Measurements from ENCODE around the gene FBL.

Gene FBL

DNA sequence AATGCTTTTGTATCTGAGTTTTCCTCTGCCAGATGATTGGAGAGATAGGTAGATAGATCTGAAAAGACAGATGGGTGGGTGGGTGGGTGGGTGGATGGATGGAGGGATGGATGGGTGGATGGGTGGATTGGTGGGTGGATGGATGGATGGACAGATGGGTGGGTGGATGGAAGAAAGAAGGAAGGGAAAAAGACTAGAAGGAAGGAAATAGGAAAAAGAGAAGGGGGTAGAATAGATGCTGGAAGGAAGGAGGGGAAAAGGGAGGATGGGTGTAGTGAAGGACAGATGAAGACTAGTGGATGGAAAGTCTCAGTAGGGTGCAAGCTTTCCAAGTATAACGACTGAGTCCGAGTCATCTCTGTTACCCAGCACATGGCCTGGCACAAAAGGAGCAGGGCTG is 19.0 kb upstream of the FBL start:
- no peak for DNase-seq (ENCODE audit: low read depth)
- in situ Hi-C loops (cut with HindIII; ENCODE audit: low sequenced_read_pairs): no loop called here
- TF ChIP-seq, protein P1, sequence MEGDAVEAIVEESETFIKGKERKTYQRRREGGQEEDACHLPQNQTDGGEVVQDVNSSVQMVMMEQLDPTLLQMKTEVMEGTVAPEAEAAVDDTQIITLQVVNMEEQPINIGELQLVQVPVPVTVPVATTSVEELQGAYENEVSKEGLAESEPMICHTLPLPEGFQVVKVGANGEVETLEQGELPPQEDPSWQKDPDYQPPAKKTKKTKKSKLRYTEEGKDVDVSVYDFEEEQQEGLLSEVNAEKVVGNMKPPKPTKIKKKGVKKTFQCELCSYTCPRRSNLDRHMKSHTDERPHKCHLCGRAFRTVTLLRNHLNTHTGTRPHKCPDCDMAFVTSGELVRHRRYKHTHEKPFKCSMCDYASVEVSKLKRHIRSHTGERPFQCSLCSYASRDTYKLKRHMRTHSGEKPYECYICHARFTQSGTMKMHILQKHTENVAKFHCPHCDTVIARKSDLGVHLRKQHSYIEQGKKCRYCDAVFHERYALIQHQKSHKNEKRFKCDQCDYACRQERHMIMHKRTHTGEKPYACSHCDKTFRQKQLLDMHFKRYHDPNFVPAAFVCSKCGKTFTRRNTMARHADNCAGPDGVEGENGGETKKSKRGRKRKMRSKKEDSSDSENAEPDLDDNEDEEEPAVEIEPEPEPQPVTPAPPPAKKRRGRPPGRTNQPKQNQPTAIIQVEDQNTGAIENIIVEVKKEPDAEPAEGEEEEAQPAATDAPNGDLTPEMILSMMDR (IDR thresholded peaks at IDR 0.05; ENCODE audit: low read depth, low read length, missing control alignments): no peak
- no peak overlapping the region for H3K4me3 ChIP-seq (ENCODE audit: low read depth, low read length)

DNA sequence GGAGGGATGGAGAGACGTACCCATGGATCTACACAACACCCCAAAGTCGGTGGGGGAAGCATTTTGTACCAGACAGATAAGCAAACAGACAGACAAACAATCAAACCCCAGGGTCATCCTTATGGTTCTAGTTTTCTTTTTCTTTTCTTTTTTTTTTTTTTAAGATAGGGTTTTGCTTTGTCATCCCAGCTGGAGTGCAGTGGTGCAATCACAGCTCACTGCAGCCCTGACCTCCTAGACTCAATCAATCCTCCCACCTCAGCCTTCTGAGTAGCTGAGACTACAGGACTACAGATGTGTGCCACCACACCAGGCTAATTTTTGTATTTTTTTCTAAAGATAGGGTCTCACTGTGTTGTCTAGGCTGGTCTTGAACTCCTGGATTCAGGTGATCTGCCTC is 17.9 kb upstream of the FBL start:
- H3K4me3 ChIP-seq (ENCODE audit: low read depth, low read length): no peak overlapping the region
- in situ Hi-C loops (cut with HindIII; ENCODE audit: low sequenced_read_pairs): no loop called here
- TF ChIP-seq, protein P1 (IDR thresholded peaks at IDR 0.05; ENCODE audit: low read depth, low read length, missing control alignments): no peak
- no peak for DNase-seq (ENCODE audit: low read depth)

DNA sequence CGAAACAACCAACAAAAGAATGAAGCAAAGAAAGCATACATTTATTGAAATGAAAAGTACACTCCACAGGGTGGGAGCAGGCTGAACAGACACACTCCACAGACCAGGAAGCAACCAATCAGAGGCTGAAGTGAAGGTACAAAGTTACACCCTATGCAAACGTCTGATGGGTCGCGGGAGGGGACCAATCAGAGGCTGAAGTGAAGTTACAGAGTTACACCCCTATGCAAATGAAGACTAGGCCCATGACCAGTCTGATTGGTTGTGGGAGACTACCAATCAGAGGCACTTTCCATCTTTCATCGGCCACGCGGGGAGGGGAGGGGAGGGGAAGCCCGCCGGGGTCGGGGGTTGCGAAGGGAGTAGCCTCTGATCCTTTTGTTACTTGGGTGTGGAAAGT is 12.4 kb upstream of the FBL start:
- no peak for DNase-seq (ENCODE audit: low read depth)
- TF ChIP-seq, protein P1 (IDR thresholded peaks at IDR 0.05; ENCODE audit: low read depth, low read length, missing control alignments): no peak
- no peak overlapping the region for H3K4me3 ChIP-seq (ENCODE audit: low read depth, low read length)
- in situ Hi-C loops (cut with HindIII; ENCODE audit: low sequenced_read_pairs): no loop called here

DNA sequence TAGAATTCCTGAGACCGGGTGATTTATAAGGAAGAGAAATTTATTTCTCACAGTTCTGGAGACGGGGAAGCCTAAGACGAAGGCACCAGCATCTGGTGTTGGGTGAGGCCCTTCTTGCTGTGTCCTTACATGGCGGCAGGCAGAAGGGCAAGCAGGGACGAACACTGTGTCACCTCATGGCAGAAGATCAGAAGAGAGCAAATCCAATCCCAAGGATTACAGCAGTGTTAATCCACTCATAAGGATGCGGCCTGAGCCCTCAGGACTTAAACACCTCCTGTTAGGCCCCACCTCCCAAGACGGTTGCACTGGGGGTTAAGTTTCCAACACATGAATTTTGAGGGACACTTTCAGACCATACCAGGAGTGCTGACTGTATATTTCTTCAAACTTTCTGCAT is 6.7 kb upstream of the FBL start:
- DNase-seq (ENCODE audit: low read depth): no peak
- in situ Hi-C loops (cut with HindIII; ENCODE audit: low sequenced_read_pairs): no loop called here
- TF ChIP-seq, protein P1 (IDR thresholded peaks at IDR 0.05; ENCODE audit: low read depth, low read length, missing control alignments): no peak
- H3K4me3 ChIP-seq (ENCODE audit: low read depth, low read length): no peak overlapping the region

DNA sequence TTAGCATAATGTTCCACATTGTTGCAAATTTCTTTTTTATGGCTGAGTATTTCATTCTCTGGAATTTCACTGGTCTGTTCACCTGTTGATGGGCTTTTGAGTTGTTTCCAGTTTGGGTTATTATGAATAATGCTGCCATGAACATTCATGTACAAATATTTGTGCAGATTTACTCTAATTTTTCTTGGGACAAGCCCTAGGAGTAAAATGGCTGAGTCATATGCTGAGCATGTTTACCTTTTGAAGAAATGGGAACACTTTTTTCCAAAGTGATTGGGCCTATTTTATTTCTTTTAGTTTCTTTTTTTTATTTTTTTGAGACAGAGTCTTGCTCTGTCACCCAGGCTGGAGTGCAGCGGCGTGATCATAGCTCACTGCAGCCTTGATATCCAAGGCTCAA is 4.7 kb upstream of the FBL start:
- H3K4me3 ChIP-seq (ENCODE audit: low read depth, low read length): no peak overlapping the region
- in situ Hi-C loops (cut with HindIII; ENCODE audit: low sequenced_read_pairs): no loop called here
- TF ChIP-seq, protein P1 (IDR thresholded peaks at IDR 0.05; ENCODE audit: low read depth, low read length, missing control alignments): no peak
- no peak for DNase-seq (ENCODE audit: low read depth)

DNA sequence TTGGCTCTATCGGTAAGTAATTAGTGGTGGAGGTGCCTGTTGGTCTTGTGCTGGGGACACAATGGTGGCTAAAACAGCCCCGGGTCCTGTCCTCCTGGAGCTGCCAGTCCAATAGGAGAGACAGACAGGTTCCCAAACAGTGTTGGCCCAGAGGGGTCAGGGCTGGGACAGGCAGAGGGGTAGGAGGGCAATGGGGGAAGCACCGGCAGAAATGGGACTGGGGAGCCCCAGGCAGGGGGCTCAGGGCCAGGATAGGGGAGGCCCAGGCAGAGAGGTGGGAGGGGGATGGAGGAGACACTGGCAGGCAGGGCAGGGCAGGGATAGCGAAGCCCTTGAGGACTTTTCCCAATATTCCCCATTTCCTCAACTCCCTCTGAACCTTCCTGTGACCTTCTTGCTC is 2.2 kb upstream of the FBL start:
- H3K4me3 ChIP-seq (ENCODE audit: low read depth, low read length): no peak overlapping the region
- no peak for DNase-seq (ENCODE audit: low read depth)
- TF ChIP-seq, protein P1 (IDR thresholded peaks at IDR 0.05; ENCODE audit: low read depth, low read length, missing control alignments): no peak
- in situ Hi-C loops (cut with HindIII; ENCODE audit: low sequenced_read_pairs): no loop called here

DNA sequence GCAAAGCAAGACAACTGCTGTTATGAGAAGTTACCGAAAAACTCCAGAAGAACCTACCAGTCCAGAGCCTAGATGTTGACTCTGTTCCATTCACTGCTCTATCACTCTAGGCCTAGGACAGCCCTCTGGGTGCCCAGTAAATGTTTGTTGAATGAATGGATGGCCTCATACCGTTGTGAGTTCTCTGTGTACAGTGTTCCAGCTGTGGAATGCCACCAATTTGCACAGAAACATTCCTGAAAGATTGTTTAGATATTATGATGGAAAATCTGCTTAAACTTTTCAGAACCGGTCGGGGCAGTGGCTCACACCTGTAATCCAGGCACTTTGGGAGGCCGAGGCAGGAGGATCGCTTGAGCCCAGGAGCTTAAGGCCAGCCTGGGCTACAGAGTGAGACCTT is 1.3 kb upstream of the FBL start:
- in situ Hi-C loops (cut with HindIII; ENCODE audit: low sequenced_read_pairs): no loop called here
- no peak for DNase-seq (ENCODE audit: low read depth)
- no peak overlapping the region for H3K4me3 ChIP-seq (ENCODE audit: low read depth, low read length)
- TF ChIP-seq, protein P1 (IDR thresholded peaks at IDR 0.05; ENCODE audit: low read depth, low read length, missing control alignments): no peak

Measured in astrocyte of the cerebellum (primary cell).